ENCODE data around the gene RCCD1. TPM values are rescaled to one million over a fixed set of nuclear protein-coding genes. Genes with fewer than 3 reads are reported as not detected.

Gene RCCD1
- total and polyA plus RNA-seq, 2 of the 8 experiments (the other 6 are each of a cell fraction or from before 2014, with no cell fraction given): 9.9 to 18.8 TPM

- TF ChIP-seq SIN3A (conservative IDR thresholded peaks at IDR 0.05 in 1 of 2, IDR thresholded peaks at IDR 0.05 in 1 of 2; ENCODE audit: low read depth in 1 of 2, low read length in 2 of 2) (no peak), KDM4A (IDR thresholded peaks at IDR 0.05; ENCODE audit: low read depth, low read length, severe bottlenecking) (no peak)
These were observed 1.6 kb upstream of the RCCD1 start (continued) for GRCh38 chr15:90952901-90953677.

All from H1 (cell line).